Stimulated activated CD4-positive, alpha-beta T cell treated with anti-CD3 and anti-CD28 coated beads, Interleukin-12 subunit alpha, Interleukin-12 subunit beta, amount 100 ng/mL, for 4 hours (primary cell): ENCODE results near the gene FBXW12.
"Not testable (repeated sequence)": the region's sequence is repeated elsewhere in the genome, so short reads cannot be mapped to it uniquely, and the experiment has no call there.

Source experiments
- DNase-seq: peaks from one replicate; pipeline ENCODE4 v3.0.0-alpha.2; 2020

FBXW12 gene, protein sequence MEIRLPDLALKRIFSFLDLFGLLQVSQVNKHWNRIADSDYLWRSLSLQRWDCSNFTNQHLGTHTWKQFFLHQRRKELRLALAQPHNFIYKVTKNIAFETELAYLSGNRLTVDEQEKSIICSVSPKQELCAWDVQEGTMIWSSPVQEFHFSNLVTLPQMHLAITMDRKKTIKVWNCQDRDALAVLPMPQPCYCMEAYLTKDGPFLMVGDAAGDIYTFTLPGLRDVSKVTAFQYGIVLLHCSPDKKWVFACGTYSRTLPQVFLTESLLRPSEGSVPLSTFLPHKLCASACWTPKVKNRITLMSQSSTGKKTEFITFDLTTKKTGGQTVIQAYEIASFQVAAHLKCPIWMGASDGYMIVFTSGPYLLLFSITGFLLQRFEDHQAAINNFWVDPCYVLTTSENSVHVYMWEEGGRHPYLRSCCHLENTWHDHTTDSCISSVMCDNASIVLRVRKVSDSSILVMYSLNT

GRCh38 chr3:48371651-48372376 is at the start of gene FBXW12:
FBXW12 (plus strand) TSS chr3:48372219; CDS start chr3:48372768, 549 bp downstream.
- DNase-seq = no peak

DNA sequence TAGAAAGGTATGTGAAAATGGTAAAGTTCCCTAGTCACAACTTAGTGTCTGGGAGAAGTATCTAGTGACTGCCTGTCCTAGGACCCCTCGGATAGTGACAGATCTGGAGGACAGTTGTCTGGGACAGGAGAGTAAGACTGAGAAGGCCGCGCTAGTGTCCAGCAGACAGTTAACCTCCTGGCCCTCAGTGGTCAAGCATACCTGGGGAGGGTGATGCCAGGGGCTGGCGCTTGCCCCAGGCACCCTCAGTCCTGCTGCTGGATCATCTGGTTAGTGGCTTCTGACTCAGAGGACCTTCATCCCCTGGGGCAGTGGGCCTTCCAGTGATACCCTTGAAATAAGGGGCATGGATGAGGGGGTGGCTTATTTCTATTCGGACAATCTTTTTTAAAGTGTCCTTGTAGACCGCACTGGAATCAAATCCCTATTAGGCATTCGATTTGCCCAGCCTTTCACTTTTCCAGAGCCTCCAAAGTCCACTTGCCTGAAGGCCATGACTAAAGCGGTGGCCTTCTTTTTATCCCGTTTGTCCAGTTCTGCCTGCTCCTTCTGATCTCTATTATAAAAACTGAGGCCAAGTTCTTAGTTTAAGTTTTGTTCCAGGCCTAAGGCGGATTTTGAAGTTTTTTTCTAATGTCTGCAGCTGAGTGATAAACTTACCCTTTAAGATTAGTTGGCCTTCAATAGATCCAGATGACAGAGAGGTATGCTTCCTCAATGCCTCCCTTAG is 40.1 kb upstream of the FBXW12 start:
- not testable (repeated sequence) for DNase-seq

GRCh38 chr3:48333346-48334245 is 38.4 kb upstream of the FBXW12 start, which contains the start of gene SPINK8:
SPINK8 (minus strand) TSS chr3:48333661; CDS start chr3:48328341, 5,320 bp downstream.
- DNase-seq = not testable (repeated sequence)

DNA sequence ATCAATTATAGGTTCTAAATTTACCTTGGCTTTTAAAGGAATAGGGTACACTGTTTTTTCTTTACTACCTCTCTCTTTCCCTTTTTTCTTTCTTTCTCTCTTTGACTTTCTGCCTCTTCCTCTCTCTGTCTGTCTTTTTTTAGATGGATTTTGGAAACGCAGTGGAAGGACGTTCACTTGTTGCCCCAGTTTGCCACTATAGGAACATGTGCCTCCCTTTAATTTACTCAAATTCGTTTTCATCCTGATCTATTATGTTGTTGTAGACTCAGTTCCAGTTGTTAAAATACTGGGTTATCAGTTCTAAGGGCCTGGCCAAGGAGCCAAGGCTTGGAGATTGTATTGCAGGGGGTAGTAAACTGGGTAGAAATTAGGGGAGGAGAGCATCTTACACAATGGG is 37.4 kb upstream of the FBXW12 start:
- DNase-seq = no peak

- not testable (repeated sequence) for DNase-seq
Observed at GRCh38 chr3:48335286-48335685, 36.7 kb upstream of the FBXW12 start.

DNA sequence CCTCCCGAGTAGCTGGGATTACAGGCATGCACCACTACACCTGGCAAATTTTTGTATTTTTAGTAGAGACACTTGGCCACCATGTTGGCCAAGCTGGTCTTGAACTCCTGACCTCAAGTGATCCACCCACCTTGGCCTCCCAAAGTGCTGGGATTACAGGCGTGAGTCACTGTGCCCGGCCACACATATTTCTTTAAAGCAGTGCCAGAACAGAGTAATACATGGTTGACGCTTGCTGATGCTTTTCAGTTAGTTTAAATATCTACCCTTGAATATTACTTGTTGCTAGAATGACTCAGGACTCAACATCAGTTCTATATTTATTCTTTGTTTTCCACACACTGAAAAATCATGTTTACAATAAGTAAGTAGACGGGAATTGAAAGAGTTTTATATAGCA is 34.5 kb upstream of the FBXW12 start:
- DNase-seq = not testable (repeated sequence)

- DNase-seq = no peak
Observed at GRCh38 chr3:48338635-48339034, 33.4 kb upstream of the FBXW12 start.

- no peak for DNase-seq
Observed at GRCh38 chr3:48343432-48343831, 28.6 kb upstream of the FBXW12 start.

DNA sequence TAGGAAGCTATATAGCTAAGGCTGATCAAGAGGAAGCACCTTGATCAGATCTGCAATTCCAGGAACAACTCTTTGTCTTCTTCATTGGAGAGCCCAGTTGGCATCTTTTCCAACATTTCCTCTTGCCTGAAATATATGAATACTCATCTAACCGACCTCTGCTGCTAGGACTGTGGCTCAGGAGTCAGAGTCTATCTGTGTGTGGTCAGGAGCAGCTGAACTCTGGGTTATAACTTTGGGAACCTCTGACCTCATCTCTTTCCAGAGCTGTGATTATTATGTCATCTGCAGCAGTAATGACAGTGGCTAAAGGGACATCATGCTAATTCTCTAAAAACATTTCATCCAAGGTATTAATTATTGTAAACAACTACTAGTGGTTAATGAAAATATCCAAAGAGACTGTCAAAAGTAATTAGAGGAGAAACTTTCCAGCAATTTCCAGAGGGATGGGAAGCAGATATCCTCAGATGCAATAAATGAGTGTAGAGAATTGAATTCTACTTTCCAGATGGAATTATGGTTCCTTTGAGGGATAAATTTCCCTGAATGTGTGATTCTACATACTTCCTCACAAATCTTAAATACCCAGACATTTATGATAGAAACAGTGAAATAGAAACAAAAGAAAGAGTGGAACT is 27.0 kb upstream of the FBXW12 start:
- DNase-seq = no peak

GRCh38 chr3:48345946-48346572 is 26.0 kb upstream of the FBXW12 start:
- DNase-seq = no peak

DNA sequence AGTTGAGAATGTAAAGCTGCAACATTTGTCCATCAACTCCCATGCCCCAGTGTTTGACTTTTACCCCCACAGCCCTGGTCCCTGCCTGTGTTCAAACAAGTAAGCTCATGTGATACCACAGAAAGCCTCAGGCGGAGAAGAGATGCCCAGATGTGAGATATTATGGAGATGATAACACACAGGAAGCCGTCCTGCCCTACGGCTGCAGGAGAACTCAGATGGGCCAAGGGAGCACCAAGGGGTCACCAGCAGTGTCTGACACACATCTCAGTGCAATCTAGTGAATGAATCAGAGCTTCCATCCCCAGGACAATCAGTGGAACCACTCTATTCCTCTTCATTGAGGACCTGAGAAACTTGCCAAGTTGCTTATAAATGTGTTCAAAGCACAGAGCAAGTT is 24.5 kb upstream of the FBXW12 start:
- no peak for DNase-seq

GRCh38 chr3:48352546-48352945 is 19.5 kb upstream of the FBXW12 start:
- no peak for DNase-seq

DNA sequence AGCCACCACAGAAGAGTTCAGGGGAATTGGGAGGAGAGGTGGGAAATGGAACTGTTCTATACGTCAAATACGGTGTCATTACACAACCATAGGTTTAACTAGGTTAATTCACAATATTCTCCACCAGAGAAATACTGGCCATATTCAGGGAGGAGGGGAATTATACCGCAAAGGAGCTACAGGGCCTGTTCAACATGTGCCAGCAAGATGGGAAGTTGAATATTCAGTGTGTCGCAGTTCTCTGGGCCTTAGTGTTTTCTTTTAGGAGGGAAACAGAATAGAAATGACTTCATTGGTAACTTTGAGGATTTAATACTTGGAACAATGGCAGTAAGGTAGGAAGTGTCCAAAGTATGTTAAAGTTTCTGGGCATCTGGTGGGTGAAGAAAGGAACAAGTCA is 18.0 kb upstream of the FBXW12 start:
- no peak for DNase-seq

DNA sequence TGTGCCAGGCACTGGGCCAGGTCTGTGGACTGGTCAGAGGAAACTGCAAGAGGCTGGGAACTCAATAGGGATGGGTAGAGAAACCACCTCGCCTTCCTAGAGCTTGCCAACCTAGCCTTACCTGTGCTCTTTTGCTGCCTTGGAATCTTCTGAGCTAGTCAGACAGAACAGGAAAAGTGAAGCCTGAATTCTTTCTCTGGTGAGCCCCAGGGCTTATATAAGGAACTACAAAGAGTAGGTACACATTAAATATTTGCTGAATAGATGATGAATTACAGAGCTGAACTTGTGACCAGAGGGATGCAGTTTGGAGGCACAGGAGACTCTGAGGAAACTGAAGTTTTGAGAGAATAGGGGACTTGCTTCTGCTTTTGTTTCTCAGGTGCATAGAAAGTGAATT is 15.6 kb upstream of the FBXW12 start:
- DNase-seq = no peak

GRCh38 chr3:48361928-48362327 is 10.1 kb upstream of the FBXW12 start:
- DNase-seq = no peak

- no peak for DNase-seq
Observed at GRCh38 chr3:48364840-48365239, 7.2 kb upstream of the FBXW12 start.

DNA sequence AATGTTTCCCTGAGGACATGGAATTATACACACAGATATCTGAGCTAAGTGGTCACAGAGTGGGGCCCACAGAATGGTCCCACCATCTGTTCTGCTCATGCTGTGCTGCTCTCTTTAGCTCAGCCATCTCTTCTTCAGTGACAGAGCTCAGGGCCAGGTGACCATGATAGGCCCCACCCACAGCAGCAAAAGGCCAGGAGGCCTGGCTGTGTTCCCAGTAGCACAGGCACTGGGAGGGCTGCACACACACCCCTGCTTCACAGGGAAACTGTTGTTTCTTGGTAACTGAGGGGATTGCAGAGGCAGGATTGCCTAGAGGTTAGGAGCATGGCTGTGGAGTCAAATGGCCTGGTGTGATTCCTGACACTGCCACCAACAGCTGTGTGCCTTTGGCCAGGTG is 4.8 kb upstream of the FBXW12 start:
- DNase-seq = no peak

GRCh38 chr3:48369693-48370332 is 2.2 kb upstream of the FBXW12 start:
- no peak for DNase-seq

GRCh38 chr3:48370333-48370713 is 1.7 kb upstream of the FBXW12 start:
- DNase-seq = no peak

DNA sequence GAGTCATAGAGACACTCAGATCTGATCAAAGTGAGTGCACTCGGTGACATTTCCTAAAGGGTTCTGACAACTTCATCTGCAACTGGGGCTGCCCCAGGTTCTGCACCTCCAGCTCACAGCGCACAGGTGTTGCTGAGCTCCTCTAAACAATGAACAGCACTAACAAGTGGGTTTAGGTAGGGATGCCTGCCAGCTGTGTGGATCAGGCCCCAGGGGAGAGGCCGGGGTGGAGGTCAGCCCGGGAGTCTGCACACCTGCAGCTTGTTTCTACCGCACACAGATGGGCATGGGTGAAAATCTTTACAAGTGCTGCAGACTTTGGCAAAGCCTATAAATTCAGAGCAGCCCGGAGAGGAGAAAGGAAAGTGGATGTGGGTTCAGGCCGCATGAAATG is 355 bp downstream of the FBXW12 start:
- DNase-seq = no peak
